ENCODE measurements around the gene BPHL.

DNA sequence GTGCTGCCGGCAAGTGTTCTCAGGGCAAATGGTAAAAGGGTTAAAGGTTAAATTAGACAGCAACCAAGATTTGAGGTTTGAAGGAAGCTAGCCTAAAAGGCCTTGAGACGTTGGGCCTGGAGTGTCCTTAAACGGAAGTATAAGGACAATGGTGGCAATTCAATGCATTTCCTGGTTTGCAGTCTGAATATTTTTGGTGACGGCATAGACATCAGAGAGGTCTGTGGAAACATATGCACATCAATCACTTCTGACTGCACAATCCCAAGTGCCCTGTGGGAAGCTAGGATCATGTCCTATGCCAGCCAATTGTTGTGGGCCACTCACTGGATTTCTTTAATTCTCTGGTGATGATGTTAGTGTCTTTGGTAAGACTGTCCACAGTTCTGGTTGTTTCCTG lies 64.6 kb downstream of the BPHL start:
- TF ChIP-seq, protein P1, sequence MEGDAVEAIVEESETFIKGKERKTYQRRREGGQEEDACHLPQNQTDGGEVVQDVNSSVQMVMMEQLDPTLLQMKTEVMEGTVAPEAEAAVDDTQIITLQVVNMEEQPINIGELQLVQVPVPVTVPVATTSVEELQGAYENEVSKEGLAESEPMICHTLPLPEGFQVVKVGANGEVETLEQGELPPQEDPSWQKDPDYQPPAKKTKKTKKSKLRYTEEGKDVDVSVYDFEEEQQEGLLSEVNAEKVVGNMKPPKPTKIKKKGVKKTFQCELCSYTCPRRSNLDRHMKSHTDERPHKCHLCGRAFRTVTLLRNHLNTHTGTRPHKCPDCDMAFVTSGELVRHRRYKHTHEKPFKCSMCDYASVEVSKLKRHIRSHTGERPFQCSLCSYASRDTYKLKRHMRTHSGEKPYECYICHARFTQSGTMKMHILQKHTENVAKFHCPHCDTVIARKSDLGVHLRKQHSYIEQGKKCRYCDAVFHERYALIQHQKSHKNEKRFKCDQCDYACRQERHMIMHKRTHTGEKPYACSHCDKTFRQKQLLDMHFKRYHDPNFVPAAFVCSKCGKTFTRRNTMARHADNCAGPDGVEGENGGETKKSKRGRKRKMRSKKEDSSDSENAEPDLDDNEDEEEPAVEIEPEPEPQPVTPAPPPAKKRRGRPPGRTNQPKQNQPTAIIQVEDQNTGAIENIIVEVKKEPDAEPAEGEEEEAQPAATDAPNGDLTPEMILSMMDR (IDR thresholded peaks at IDR 0.05), result no peak
- TF ChIP-seq POLR2A (IDR thresholded peaks at IDR 0.05), result no peak

Measured in vagina (tissue), 2 donors.